Spleen (tissue), 7 donors: ENCODE results near the gene RITA1.

Experiments
- POLR2A ChIP-seq, 3 donors: fragments of 450-650 bp; IDR thresholded peaks; one replicate each; pipeline ENCODE4 v1.5.1; 2017; ENCODE audit warnings: antibody characterized with exemption in 3 of 3, mild to moderate bottlenecking in 1 of 3
- POLR2AphosphoS5 ChIP-seq, 3 donors: sonication (generic); formaldehyde crosslinking; IDR thresholded peaks; one replicate each; pipeline ENCODE4 v1.5.1; 2017; ENCODE audit warnings: antibody characterized with exemption in 3 of 3
- TF ChIP-seq, protein P1 (sequence below), 11 experiments: fragments of 200-600 bp in 7 of 11; fragments of 450-650 bp in 4 of 11; sonication (generic) in 4 of 11; IDR thresholded peaks in 8 of 11; conservative IDR thresholded peaks in 3 of 11; 1 replicate in 7 of 11; 2 replicates in 4 of 11; pipeline versions ENCODE4 v1.4.0 to v1.8.0; 2016 to 2021; ENCODE audit warnings: antibody characterized with exemption in 11 of 11, inconsistent platforms in 4 of 11, mild to moderate bottlenecking in 1 of 11
- donor health status: DM: no; HTN: no; CAD: no; lungs with moderate emphysema.
- donor health status: DM: no; HTN: no; CAD: no.
- donor health status: DM: no; HTN: no; CAD: no.

DNA sequence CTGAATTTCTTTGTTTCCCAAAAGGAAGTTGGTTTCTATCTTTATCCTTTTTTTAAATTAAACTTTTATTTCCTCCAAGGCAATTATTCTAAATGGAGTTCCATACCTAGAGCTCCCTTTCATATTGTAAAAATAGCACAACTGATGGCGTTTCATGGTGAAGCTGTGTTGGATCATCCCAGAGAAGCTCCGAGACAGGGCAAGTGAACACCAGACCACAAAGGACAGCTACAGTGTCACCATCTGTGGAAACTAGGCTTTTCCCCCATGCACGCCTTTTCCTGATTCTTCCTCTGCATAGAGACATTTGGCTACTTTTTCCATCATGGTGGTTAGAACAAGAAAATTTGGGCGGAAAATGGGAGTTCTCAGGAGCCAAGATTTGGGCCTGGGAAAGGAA, 48.4 kb downstream of the RITA1 start:
- TF ChIP-seq, protein P1, sequence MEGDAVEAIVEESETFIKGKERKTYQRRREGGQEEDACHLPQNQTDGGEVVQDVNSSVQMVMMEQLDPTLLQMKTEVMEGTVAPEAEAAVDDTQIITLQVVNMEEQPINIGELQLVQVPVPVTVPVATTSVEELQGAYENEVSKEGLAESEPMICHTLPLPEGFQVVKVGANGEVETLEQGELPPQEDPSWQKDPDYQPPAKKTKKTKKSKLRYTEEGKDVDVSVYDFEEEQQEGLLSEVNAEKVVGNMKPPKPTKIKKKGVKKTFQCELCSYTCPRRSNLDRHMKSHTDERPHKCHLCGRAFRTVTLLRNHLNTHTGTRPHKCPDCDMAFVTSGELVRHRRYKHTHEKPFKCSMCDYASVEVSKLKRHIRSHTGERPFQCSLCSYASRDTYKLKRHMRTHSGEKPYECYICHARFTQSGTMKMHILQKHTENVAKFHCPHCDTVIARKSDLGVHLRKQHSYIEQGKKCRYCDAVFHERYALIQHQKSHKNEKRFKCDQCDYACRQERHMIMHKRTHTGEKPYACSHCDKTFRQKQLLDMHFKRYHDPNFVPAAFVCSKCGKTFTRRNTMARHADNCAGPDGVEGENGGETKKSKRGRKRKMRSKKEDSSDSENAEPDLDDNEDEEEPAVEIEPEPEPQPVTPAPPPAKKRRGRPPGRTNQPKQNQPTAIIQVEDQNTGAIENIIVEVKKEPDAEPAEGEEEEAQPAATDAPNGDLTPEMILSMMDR (IDR thresholded peaks at IDR 0.05 in 8 of 11, conservative IDR thresholded peaks at IDR 0.05 in 3 of 11), result no peak
- TF ChIP-seq POLR2AphosphoS5 (IDR thresholded peaks at IDR 0.05), result no peak
- no peak for TF ChIP-seq POLR2A (IDR thresholded peaks at IDR 0.05)
